SK-N-DZ (cell line): ENCODE data around the gene MPO. TPM values are rescaled to one million over a fixed set of nuclear protein-coding genes. Genes with fewer than 3 reads are reported as not detected.

Source experiments
- DNase-seq: peaks from one replicate; pipeline ENCODE4 v3.0.0-alpha.2; 2015; ENCODE audit warnings: low spot score
- polyA plus RNA-seq, 2 experiments: library from polyadenylated mRNA; depleted of rRNA; stranded (reverse); fragments of >200 nt; gene quantifications; 2 replicates each; pipeline ENCODE4 v1.2.3, GENCODE V29; 2014

MPO gene
- polyA plus RNA-seq (2014; cell fraction: cytosol; rRNA removed), result 0.38 and 0.44 TPM in 2 replicates
- polyA plus RNA-seq (2014; cell fraction: nucleus; rRNA removed), result 0.33 and 0.51 TPM in 2 replicates

- DNase-seq, result no peak
Measured at GRCh38 chr17:58280480-58281217, at the start of gene MPO. Gene MPO, minus strand, starts transcription at chr17:58280935. Its CDS starts 177 bp downstream, at chr17:58280758.

- DNase-seq, result no peak
Measured at GRCh38 chr17:58329810-58330537, 49.2 kb upstream of the MPO start.

GRCh38 chr17:58329035-58329809 lies 48.5 kb upstream of the MPO start:
- DNase-seq, result peak; percentile 72

GRCh38 chr17:58328195-58329034 lies 47.7 kb upstream of the MPO start, which contains the start of gene TSPOAP1:
Gene TSPOAP1, minus strand, starts transcription at chr17:58328795. Its CDS starts 875 bp downstream, at chr17:58327920.
- peak; percentile 91 for DNase-seq

GRCh38 chr17:58327363-58328194 lies 46.8 kb upstream of the MPO start:
- DNase-seq, result no peak

- no peak for DNase-seq
Measured at GRCh38 chr17:58326609-58327362, 46.1 kb upstream of the MPO start.

- no peak for DNase-seq
Measured at GRCh38 chr17:58325976-58326468, 45.3 kb upstream of the MPO start.

GRCh38 chr17:58325289-58325726 lies 44.6 kb upstream of the MPO start:
- DNase-seq, result peak; percentile 85

GRCh38 chr17:58324409-58325288 lies 43.9 kb upstream of the MPO start:
- peak; percentile 54 for DNase-seq

- DNase-seq, result no peak
Measured at GRCh38 chr17:58324056-58324408, 43.3 kb upstream of the MPO start.

- no peak for DNase-seq
Measured at GRCh38 chr17:58323366-58324055, 42.8 kb upstream of the MPO start.

- no peak for DNase-seq
Measured at GRCh38 chr17:58322581-58323185, 41.9 kb upstream of the MPO start.

GRCh38 chr17:58321571-58322525 lies 41.1 kb upstream of the MPO start:
- DNase-seq, result no peak

GRCh38 chr17:58320570-58321323 lies 40.0 kb upstream of the MPO start:
- no peak for DNase-seq

- DNase-seq, result no peak
Measured at GRCh38 chr17:58320163-58320558, 39.4 kb upstream of the MPO start.
